ENCODE results near the gene FBXW8.

The FBXW8 gene

DNA sequence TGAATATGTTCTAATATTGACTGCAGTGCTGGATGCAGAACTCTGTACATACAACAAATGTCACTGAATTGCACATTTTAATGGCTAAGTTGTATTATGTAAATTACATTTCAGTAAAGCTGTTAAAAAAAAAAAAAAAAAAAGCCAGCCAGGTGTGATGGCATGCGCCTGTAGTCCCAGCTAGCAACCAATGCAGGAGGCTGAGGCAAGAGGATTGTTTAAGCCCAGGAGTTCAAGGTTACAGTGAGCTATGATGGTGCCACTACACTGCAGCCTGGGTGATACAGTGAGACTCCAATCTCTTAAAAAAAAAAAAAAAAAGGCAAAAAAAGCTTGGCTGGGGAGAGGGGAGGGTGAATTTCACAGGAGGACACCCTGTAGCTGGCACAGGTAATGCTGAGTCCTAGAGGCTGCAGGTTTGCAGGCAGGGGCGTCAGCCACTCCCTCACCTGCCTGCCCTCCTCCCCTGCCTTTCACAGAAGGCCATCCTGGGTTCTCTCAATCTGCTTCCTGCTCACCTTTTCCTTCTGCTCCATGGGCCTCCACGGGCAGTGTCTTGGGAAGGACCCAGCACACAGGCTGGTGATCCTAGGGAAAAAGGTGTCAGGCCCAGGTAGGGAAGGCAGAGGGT, 147.8 kb downstream of the FBXW8 start:
- no peaks in the 10 kb centered on the region for H3K79me2 ChIP-seq (ENCODE audit: control insufficient read depth, insufficient read depth, low read length, unreplicated experiment)
- peaks cover 38% of the 10 kb centered on the region for H3K27me3 ChIP-seq (ENCODE audit: insufficient read depth, low read length)
- no peak overlapping the region for H2AFZ ChIP-seq (ENCODE audit: low read length, unreplicated experiment)
- H3K36me3 ChIP-seq (ENCODE audit: insufficient read depth, low read length): no peaks in the 10 kb centered on the region
- no peak overlapping the region for H3K4me3 ChIP-seq (ENCODE audit: low read depth, low read length)
- H3K4me1 ChIP-seq (ENCODE audit: control insufficient read depth, insufficient read depth, low read length, unreplicated experiment): no peaks in the 10 kb centered on the region
- no peak overlapping the region for H3K27ac ChIP-seq (ENCODE audit: low read depth, low read length)

DNA sequence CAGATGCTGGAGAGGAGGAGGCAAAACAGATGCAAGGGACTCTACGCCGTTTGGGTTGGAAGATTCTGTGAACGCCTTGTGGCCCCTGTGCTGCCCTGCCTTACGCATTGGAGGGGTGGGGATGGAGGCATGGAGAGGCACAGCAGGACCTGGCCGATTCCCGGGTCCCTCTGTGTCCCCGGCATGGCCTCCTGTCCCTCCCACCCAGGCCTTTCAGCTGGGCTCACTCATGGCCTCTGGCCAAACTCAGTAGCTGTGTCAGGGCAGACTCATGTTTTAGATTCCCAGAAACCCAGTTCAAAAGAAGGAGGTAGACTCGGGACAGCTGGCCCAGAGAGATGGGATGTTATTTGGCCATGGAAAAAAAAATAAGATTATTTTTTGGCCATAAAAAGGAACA, 148.4 kb downstream of the FBXW8 start:
- no peak overlapping the region for H2AFZ ChIP-seq (ENCODE audit: low read length, unreplicated experiment)
- H3K36me3 ChIP-seq (ENCODE audit: insufficient read depth, low read length): no peaks in the 10 kb centered on the region
- no peaks in the 10 kb centered on the region for H3K79me2 ChIP-seq (ENCODE audit: control insufficient read depth, insufficient read depth, low read length, unreplicated experiment)
- no peak overlapping the region for H3K4me3 ChIP-seq (ENCODE audit: low read depth, low read length)
- peaks cover 36% of the 10 kb centered on the region for H3K27me3 ChIP-seq (ENCODE audit: insufficient read depth, low read length)
- H3K4me1 ChIP-seq (ENCODE audit: control insufficient read depth, insufficient read depth, low read length, unreplicated experiment): no peaks in the 10 kb centered on the region
- H3K27ac ChIP-seq (ENCODE audit: low read depth, low read length): no peak overlapping the region

DNA sequence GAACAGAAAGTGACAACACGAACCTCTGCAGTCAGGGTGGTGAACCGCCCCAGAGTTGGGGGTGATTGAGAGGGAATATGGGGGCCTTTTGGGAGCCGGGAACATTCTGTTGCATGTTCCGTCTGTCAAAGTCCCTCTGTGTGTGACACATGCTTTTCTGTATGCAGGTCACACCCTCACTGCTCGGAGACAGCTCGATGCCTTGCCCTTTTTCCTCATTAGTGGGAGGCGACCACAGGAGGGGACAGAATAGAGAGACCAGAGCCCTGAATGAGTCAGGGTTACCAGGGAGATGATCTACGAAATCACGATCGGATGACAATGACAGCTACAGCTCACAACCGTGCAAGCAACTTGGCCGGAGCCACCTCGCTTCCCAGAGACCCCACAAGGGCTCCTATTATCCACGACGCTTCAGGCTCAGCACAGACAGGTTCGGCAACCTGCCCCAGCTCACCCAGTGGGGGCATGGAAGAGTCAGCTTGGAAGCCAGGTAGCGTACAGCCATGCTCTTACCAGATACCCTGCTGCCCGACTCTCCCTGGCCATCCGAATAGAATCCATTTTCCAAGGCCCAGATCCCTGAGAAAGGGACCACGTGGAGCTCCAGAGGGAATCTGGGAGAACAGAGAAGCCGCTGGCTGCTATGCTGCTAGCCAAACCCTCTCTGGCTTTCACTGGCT, 149.6 kb downstream of the FBXW8 start:
- Histone ChIP-seq H3K27me3 (ENCODE audit: insufficient read depth, low read length) (peaks cover 42% of the 10 kb centered on the region), H2AFZ (ENCODE audit: low read length, unreplicated experiment) (no peak overlapping the region), H3K4me1 (ENCODE audit: control insufficient read depth, insufficient read depth, low read length, unreplicated experiment) (no peaks in the 10 kb centered on the region), H3K27ac (ENCODE audit: low read depth, low read length) (no peak overlapping the region), H3K79me2 (ENCODE audit: control insufficient read depth, insufficient read depth, low read length, unreplicated experiment) (no peaks in the 10 kb centered on the region), H3K4me3 (ENCODE audit: low read depth, low read length) (no peak overlapping the region), H3K36me3 (ENCODE audit: insufficient read depth, low read length) (no peaks in the 10 kb centered on the region)

DNA sequence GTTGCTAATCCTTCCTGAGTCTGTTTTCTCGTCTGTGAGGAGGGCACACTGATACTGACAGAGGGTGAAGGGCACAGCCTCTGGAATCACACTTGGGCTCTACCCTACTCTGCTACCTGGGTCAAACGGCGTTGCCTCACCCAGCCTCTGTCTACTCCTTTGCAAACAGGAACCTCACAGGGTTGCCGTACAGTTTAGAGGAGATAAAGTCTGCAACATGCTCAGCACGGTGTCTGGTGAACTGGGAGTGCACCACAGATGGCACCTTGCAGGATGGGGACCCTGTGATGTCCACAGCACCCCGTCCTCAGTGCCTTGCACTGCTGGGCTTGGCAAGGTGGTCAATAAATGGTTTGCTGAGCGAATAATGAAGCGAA, 150.2 kb downstream of the FBXW8 start:
- Histone ChIP-seq H3K79me2 (ENCODE audit: control insufficient read depth, insufficient read depth, low read length, unreplicated experiment) (no peaks in the 10 kb centered on the region), H2AFZ (ENCODE audit: low read length, unreplicated experiment) (no peak overlapping the region), H3K36me3 (ENCODE audit: insufficient read depth, low read length) (no peaks in the 10 kb centered on the region), H3K4me1 (ENCODE audit: control insufficient read depth, insufficient read depth, low read length, unreplicated experiment) (no peaks in the 10 kb centered on the region), H3K4me3 (ENCODE audit: low read depth, low read length) (no peak overlapping the region), H3K27me3 (ENCODE audit: insufficient read depth, low read length) (peaks cover 45% of the 10 kb centered on the region), H3K27ac (ENCODE audit: low read depth, low read length) (no peak overlapping the region)

DNA sequence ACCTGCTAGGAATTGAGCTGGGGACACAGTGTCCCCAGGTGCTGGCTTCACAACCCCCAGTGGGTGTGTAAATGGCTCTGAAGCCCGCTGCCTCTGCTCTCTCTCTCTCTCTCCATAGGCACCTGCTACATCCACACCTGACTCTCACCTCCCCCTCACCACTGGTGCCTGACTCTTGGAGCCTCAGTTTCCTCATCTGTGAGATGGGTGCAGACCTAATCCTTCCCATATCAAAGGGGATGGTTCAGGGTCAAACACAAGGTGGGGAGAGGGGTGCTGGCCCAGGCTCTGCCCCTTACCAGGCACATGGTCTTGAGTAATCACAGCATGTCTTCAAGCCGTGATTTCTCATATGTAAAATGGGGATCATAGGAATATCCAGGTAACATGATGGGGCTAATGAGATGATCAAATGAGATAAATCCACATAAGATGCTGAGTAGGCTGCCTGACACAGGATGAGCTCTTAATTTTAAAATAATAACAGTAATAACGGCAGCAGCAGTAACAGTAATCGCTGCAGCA, 150.9 kb downstream of the FBXW8 start:
- H3K4me3 ChIP-seq (ENCODE audit: low read depth, low read length): no peak overlapping the region
- H3K27me3 ChIP-seq (ENCODE audit: insufficient read depth, low read length): peaks cover 45% of the 10 kb centered on the region
- no peaks in the 10 kb centered on the region for H3K4me1 ChIP-seq (ENCODE audit: control insufficient read depth, insufficient read depth, low read length, unreplicated experiment)
- H3K27ac ChIP-seq (ENCODE audit: low read depth, low read length): no peak overlapping the region
- H2AFZ ChIP-seq (ENCODE audit: low read length, unreplicated experiment): no peak overlapping the region
- H3K79me2 ChIP-seq (ENCODE audit: control insufficient read depth, insufficient read depth, low read length, unreplicated experiment): no peaks in the 10 kb centered on the region
- no peaks in the 10 kb centered on the region for H3K36me3 ChIP-seq (ENCODE audit: insufficient read depth, low read length)

DNA sequence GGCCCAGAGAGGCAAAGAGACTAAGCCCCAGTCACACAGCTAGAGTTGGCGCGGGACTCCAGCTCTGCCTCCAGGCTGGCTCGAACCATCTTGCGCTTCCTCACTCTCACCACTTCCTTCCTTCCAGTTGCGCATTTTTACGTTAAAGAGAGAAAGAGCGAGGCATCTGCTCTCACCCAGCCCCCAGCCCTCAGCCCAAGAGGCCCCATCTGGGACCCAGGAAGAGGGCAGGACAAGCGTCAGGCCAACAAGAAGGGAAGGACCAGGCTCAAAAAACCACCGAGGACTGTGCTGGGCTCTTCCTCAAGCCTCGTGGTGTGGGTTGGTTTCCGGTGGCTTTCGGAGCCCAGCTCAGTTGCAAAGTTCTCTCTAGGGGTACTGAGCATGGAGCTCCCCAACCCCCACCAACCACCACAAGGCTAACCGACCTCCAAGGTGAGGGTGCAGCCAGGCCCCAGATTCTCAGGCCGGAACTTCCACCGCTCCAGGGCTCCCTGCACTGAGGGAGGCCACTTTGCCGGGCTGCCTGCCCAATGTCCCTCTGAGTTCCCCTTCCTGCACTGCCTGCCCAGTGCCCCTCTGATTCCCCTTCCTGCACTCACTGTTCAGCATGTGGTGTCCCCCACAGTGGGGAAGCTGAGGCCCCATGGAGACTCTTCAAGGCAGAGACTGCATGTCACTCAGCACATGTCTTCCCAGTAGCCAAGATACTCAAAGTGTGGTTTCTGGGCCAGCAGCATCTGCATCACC, 152.6 kb downstream of the FBXW8 start:
- H3K79me2 ChIP-seq (ENCODE audit: control insufficient read depth, insufficient read depth, low read length, unreplicated experiment): no peaks in the 10 kb centered on the region
- H3K4me3 ChIP-seq (ENCODE audit: low read depth, low read length): no peak overlapping the region
- H3K27ac ChIP-seq (ENCODE audit: low read depth, low read length): no peak overlapping the region
- no peaks in the 10 kb centered on the region for H3K4me1 ChIP-seq (ENCODE audit: control insufficient read depth, insufficient read depth, low read length, unreplicated experiment)
- no peaks in the 10 kb centered on the region for H3K36me3 ChIP-seq (ENCODE audit: insufficient read depth, low read length)
- H2AFZ ChIP-seq (ENCODE audit: low read length, unreplicated experiment): no peak overlapping the region
- H3K27me3 ChIP-seq (ENCODE audit: insufficient read depth, low read length): peaks cover 48% of the 10 kb centered on the region

DNA sequence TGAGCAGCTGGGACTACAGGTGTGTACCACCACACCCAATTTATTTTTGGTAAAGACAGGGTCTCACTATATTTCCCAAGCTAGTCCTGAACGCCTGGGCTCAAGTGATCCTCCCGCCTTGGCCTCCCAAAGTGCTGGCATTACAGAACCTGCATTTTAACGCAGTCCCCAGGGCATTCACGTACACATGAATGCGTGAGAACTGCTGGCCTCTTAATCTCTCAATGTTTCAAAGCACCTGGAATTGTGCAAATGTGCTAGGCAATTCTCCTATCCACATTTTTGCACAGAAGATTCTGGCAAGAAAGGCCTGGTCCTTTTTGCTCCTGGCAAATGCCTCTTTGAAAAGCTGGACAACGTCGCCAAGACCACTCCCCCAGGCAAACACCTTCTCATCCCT, 153.3 kb downstream of the FBXW8 start:
- peaks cover 43% of the 10 kb centered on the region for H3K27me3 ChIP-seq (ENCODE audit: insufficient read depth, low read length)
- H2AFZ ChIP-seq (ENCODE audit: low read length, unreplicated experiment): no peak overlapping the region
- H3K4me1 ChIP-seq (ENCODE audit: control insufficient read depth, insufficient read depth, low read length, unreplicated experiment): no peaks in the 10 kb centered on the region
- H3K36me3 ChIP-seq (ENCODE audit: insufficient read depth, low read length): no peaks in the 10 kb centered on the region
- no peaks in the 10 kb centered on the region for H3K79me2 ChIP-seq (ENCODE audit: control insufficient read depth, insufficient read depth, low read length, unreplicated experiment)
- H3K4me3 ChIP-seq (ENCODE audit: low read depth, low read length): no peak overlapping the region
- no peak overlapping the region for H3K27ac ChIP-seq (ENCODE audit: low read depth, low read length)

DNA sequence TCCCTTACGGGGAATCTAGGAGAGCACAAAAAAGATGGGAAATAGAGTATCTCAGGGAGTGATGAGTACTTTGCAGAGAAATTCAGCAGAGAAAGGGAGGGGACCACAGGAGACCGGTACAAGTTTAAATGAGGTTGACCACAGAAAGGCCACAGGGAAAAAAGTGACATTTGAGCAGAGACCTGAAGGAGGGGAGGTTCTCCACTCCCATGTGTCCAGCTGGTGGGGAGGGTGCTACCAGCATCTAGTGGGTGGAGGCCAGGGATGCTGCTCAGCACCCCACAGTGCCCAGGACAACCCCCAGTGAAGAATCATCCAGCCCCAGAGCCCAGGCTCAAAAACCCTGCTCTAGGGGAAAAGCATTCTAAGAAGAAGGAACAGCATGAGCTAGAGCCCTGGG, 153.8 kb downstream of the FBXW8 start:
- Histone ChIP-seq H3K4me3 (ENCODE audit: low read depth, low read length) (no peak overlapping the region), H3K4me1 (ENCODE audit: control insufficient read depth, insufficient read depth, low read length, unreplicated experiment) (no peaks in the 10 kb centered on the region), H2AFZ (ENCODE audit: low read length, unreplicated experiment) (no peak overlapping the region), H3K36me3 (ENCODE audit: insufficient read depth, low read length) (no peaks in the 10 kb centered on the region), H3K27me3 (ENCODE audit: insufficient read depth, low read length) (peaks cover 38% of the 10 kb centered on the region), H3K27ac (ENCODE audit: low read depth, low read length) (no peak overlapping the region), H3K79me2 (ENCODE audit: control insufficient read depth, insufficient read depth, low read length, unreplicated experiment) (no peaks in the 10 kb centered on the region)

DNA sequence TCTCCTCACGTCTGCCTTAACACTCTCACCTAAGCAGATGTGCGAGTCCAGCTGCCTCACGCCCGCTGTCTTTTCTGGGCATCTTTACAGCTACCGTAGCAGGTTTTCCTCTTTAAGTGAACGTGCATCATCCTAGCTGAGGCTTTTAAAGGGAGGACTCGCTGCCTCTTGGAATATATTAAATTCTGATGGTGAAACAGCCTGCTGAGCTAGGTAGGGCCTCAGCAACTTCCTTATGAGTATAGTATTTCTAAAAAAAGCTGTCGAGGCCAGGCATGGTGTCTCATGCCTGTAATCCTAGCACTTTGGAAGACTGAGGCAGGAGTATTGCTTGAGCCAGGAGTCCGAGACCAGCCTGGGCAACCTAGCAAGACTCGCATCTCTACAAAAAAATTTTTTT, 156.3 kb downstream of the FBXW8 start:
- no peaks in the 10 kb centered on the region for H3K79me2 ChIP-seq (ENCODE audit: control insufficient read depth, insufficient read depth, low read length, unreplicated experiment)

DNA sequence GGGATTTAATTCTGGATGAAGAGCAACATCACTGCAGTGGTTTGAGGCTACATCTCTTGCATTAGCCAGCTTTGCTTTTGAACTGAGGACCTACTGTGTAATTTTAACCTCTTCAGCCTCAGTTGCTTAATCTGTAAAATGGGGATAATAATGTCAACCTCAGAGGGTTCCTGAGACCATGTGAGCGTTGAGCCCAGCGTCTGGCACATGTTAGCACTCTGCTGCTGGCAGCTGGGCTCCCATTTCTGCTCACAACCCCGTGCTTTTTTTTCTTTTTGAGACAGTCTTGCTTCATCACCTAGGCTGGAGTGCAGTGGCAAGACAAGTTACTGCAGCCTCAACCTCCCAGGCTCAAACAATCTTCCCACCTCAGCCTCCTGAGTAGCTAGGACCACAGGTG, 156.9 kb downstream of the FBXW8 start:
- Histone ChIP-seq H3K4me1 (ENCODE audit: control insufficient read depth, insufficient read depth, low read length, unreplicated experiment) (no peaks in the 10 kb centered on the region), H2AFZ (ENCODE audit: low read length, unreplicated experiment) (no peak overlapping the region), H3K36me3 (ENCODE audit: insufficient read depth, low read length) (no peaks in the 10 kb centered on the region), H3K79me2 (ENCODE audit: control insufficient read depth, insufficient read depth, low read length, unreplicated experiment) (no peaks in the 10 kb centered on the region), H3K4me3 (ENCODE audit: low read depth, low read length) (no peak overlapping the region), H3K27ac (ENCODE audit: low read depth, low read length) (no peak overlapping the region), H3K27me3 (ENCODE audit: insufficient read depth, low read length) (peaks cover 25% of the 10 kb centered on the region)

More for the DNA sequence above, 156.3 kb downstream of the FBXW8 start:
- Histone ChIP-seq H2AFZ (ENCODE audit: low read length, unreplicated experiment) (no peak overlapping the region), H3K4me1 (ENCODE audit: control insufficient read depth, insufficient read depth, low read length, unreplicated experiment) (no peaks in the 10 kb centered on the region), H3K27me3 (ENCODE audit: insufficient read depth, low read length) (peaks cover 20% of the 10 kb centered on the region), H3K36me3 (ENCODE audit: insufficient read depth, low read length) (no peaks in the 10 kb centered on the region), H3K4me3 (ENCODE audit: low read depth, low read length) (no peak overlapping the region), H3K27ac (ENCODE audit: low read depth, low read length) (no peak overlapping the region)
